Measurements from ENCODE around the gene SPRY4.
"Not testable (repeated sequence)": the region's sequence is repeated elsewhere in the genome, so short reads cannot be mapped to it uniquely, and the experiment has no call there.

SPRY4 gene

DNA sequence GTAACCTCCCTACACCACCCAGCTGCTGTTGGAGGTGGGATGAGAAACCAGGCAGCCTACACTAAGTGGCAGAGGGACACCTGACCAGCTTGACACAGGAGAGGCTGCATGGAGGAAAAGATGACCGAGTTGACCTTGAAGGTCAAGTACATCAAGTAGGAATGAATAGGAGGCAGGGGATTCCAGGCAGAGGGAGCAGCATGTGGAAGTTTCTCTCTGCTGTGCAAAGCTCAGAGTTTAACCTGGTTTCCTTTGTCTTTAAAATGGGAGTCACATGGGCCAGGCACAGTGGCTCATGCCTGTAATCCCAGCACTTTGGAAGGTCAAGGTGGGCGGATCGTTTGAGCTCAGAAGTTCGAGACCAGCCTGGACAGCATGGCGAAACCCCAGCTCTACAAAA is 32.6 kb downstream of the SPRY4 start:
- no peak for DNase-seq

DNA sequence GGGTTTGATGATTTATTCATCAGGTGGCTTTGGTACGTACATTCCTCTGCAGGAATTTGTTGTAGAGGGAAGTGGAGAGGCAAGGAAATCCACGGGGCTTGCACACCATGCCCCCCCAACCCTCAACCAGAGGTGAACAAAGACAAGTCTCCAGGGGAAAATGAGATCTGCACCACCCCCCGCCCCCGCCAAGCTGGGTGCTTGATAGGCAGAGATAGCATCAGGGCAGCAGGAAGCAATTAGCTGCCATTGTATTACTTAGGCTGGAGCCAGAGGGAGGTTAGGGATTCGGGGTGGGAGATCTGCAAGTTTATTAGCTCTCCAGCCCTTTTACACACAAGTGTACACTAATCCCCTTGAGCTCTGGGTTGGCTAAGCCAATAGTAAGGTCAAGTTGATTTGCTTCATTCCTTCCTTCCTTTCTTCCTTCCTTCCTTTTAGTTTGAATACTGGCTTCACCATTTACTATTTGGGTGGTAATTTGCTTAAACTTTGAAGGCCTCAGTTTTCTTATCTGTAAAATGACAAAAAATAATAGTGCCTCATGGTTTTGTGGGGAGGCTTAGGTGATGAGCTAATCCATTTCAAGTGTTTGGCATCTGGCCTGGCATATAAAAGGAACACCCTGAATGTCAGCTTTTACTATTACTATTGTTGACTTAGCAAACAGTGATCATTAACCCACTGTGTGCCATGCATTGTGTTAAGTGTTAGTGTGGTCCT is 34.1 kb downstream of the SPRY4 start:
- no peak for DNase-seq

DNA sequence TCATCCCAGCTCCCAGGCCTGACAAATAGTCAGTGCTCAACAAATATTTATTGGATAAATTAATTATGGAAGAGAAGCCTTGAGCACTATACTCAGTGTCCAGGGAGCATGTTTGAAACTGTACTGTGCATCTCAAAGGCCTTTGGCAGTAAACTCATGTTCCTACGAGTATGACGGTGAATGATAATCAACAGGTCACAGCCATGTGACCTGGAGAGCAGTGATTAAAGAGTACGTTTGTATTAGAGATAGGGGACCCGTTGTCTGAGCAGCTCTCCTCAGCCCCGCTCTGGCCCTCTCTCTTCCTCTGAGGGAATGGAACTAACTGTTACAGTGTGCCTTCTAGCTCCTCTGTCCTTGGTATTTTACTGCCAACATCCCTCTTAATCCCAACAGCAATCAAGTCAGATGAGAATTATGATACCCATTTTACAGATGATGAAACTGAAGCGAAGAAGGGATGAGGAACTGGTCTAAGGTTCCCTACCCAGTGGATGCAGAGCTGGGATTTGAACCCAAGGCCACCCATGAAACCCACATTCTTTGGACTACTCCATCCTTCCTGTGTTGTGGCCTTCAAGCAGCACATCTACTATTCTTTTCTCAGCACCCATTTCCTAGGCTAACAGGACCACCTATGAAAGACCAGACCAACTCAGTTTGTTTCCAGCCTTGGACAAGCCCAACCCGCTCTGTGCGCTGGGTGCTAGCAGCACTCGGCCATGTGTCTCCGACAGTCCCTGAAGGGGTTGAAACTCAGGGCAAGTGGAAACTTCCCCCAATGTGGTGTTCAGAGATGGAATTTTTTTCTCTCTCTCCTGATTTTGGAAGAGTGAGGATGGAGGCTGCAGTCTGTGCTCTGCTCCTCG is 34.9 kb downstream of the SPRY4 start:
- DNase-seq = no peak

DNA sequence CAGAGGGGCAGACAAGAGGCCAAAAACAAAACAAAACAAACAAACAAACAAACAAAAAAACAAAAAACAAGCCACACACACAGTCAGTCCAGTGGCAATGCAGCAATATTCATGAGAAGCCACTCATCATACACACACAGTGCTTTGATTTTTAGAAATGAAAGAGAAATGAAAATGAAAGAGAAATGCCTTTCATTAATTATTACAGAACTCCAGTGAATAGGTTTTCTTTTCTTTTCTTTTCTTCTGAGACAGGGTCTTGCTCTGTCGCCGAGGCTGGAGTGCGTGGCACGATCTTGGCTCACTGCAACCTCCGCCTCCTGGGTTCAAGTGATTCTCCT is 36.9 kb downstream of the SPRY4 start:
- no peak for DNase-seq

DNA sequence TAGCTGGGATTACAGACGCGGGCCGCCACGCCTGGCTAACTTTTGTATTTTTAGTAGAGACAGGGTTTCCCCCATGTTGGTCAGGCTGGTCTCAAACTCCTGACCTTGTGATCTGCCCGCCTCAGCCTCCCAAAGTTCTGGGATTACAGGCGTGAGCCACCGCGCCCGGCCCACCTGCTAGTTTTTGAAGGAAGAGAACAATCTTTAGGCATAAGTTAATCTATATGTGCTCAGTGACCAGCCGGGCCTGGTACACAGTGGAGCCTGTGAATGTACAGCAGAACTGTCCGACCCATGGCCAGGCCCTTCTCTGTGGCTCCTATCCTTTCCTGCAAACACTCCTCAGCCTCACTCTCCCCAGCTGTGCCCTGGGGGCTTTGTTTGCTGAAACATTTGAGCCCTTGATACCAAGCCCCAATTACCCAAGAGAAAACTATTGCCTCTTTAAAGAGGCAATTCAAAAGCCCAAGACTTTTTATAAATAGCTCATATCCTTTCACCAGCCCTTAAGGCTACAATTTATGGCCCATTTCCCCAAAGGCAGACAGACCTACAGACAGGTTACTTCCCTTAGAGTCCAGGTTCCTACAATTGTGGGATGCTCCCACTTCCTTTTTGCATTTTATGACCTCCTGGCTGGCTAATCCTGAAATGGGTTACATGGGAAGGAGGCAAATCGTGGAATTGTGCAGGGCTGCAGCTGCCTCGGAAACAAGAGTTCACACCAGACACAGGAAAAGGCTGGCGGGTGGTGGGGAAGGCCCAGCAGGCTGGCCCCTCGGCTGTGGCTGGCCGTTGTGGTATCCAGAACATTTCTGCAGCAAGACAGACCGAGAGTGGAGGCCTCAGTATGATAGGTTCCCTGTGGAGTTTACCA is 37.5 kb downstream of the SPRY4 start:
- DNase-seq = no peak

DNA sequence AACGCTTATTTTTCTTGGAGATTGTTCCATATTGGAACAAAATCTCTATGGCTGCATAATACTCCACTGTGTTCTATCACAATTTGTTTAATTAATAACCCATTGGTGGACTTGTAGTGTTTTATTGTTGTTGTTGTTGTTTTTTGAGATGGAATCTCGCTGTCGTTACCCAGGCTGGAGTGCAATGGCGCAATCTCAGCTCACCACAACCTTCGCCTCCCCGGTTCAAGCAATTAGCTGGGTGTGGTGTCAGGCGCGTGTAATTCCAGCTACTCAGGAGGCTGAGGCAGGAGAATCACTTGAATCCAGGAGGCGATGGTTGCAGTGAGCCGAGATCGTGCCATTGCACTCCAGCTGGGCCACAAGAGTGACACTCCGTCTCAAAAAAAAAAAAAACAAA is 38.7 kb downstream of the SPRY4 start:
- no peak for DNase-seq

DNA sequence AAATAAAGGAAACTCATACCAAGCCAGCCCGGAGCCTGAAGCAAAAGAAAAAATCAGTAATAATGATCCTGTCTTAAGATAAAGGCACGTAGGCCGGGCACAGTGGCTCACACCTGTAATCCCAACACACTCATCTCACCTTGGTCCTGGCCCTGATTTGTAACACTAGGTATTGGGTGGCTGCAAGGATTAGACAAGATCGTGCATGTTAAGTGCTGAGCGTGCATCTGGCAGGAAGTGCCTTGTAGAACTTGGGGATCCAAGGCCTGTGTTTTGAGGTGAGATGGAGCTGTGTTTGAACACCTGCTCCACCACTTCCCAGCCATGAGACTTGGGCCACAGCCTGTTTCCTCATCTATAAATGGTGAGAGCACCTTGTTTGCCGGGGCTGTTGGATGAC is 41.5 kb downstream of the SPRY4 start:
- no peak for DNase-seq

DNA sequence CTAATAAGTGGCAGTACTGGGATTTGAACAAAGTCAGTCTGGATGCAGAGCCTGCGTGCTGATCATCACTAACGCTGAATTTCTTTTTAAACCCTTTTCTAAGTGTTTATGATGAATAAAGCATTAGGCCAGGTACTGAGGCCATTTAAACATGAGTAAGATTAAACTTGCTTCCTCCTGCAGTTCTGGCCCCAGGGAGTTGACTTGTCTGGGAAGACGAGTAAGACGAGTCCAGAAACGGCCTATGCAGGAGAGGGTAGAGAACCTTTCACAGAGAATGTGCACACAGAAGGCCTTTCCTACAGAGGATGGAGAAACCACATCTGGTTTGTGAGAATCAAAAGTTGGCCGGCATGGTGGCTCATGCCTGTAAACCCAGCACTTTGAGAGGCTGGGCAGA is 42.9 kb downstream of the SPRY4 start:
- DNase-seq = no peak

DNA sequence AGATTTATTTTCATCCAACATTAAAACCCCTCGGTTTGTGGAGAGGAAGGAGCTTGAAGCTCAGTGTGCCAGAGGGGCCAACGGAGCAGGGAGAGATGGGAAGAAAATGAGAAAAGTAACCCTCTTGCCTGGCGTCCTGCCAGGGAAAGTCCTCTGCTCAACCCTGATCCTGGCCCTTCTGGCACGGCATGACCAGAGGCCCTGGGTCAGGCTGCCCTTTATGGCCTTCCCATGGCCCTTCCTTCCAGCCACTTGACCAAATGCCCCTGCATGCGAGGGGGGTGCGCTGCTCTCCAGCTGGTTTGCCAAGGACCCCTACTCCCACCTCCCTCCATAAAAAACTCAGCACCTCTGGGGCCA is 43.8 kb downstream of the SPRY4 start:
- DNase-seq = no peak

DNA sequence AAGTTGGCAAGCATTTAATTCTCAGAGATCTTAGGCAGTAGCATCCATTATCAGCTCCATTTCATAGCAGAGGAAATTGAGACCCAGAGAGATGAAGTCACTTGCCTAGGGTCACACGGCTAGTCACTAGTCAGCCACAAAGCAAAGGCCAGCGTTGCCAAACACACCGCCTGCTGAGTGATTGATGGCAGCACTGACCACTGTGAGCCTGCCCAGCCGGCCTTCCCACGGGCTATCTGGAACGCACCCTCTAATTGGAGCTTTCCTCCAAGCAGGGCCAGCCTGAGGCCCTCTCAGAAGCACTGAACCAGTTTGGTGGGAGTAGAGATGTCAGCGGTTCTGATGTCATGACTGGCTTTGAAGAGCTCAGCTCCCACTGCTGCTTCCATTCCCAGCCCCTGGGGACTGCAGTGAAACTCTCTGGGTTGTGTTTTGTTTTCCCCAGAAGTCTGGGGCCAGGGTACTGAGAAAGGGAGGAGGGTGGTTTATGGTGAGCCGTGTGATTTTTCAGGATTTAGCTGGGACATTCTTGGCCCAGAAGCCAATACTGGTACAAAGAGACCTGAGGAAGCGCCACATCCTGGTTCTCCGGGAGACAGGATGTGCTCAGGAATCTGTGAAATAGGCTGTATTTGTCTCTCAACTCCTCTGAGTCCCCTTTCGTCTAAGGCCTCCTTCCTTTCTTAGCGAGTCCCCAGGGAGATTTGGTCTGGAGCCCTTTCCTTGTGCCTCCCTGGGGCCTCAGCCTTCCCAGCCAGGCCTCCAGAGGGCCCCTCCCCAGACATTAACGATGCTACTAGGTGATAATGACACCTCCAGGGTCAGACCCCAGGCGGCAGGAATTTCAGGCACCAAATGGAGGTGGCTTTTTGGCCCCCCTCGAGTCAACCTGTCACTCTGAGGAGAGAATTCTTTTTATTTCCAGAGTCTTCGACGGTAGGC is 44.5 kb downstream of the SPRY4 start:
- no peak for DNase-seq

DNA sequence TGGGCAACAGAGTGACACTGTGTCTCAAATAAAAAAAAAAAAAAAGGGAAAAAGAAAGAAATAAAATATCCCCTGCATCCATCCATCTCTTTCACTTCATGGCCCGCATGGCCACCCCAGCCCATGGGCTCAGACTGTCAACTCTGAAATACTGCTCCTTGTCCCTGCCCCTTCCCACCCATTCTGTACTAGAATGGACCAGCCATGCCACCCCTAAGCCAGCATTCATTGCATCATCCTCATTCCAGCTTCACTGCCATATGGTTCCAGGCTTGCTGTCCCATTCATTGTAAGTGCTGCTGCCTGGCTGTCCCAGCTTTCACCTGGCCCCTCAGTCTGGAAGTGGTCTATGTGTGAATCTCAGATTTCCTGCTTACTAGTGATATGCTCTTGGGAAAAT is 46.2 kb downstream of the SPRY4 start:
- no peak for DNase-seq

DNA sequence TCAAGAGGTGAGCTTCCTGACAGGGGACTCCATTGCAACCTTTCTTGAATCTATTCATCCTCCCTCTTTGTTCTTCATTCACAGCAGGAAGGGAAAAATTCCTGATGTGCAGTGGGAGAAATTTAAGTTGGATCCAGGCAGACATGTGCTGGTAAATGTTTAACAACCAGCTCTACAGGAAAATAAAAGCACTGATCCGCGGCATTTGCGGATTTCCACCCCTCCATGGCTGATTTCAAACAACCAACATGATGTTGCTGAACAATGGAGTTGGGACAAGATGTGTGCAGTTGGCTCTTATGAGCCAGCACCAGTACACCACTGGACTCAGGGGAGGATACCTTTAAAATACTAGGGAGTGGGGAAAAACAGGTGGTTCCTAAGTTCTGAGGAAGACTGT is 47.0 kb downstream of the SPRY4 start:
- no peak for DNase-seq

DNA sequence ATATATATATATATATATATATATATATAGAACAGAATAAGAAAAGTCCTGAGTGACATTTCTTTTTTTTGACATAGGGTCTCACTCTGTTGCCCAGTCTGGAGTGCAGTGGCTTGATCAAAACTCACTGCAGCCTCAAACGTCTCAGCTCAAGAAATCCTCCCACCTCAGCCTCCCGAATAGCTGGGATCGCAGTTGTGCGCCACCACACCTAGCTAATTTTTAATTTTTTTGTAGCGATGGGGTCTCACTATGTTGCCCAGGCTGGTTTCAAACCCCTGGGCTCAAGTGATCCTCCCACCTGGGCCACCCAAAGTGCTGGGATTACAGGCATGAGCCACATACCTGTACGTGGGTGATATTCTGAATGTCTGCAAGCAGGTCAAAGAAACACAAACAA is 48.3 kb downstream of the SPRY4 start:
- DNase-seq = no peak

DNA sequence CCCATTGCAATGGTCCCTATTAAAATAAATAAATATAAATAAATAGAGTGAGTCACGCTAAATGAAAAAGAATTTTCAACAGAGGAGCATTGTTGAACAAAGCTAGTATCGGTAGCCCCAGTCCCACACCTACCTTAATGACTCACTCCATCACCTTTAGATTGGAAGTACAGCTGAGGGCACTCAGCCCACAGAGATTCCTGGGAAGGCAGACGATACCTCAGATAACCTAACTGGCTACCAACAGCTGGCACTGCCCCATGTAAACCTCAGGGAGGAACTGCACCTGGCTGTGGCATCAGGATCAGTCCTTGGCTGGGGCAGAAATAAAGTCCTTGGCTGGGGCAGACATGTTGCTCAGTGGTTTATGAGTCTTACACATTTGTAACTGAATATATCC is 49.3 kb downstream of the SPRY4 start:
- DNase-seq = no peak

DNA sequence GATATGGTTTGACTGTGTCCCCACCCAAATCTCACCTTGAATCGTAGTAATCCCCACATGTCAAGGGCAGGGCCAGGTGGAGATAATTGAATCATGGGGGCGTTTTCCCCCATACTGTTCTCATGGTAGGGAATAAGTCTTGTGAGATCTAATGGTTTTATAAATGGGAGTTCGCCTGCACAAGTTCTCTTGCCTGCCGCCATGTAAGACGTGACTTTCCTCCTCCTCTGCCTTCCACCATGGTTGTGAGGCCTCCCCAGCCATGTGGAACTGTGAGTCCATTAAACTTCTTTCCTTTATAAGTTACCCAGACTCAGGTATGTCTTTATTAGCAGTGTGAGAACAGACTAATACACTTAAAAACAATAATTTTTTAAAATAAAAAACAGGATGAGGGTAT is 52.2 kb downstream of the SPRY4 start:
- not testable (repeated sequence) for DNase-seq

DNA sequence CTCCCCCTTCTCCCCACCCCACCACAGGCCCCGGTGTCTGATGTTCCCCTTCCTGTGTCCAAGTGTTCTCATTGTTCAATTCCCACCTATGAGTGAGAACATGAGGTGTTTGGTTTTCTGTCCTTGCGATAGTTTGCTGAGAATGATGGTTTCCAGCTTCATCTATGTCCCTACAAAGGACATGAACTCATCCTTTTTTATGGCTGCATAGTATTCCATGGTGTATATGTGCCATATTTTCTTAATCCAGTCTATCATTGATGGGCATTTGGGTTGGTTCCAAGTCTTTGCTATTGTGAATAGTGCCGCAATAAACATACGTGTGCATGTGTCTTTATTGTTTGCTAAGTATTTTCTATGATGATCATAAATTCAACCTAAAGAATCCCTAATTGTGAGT is 60.7 kb downstream of the SPRY4 start:
- DNase-seq = not testable (repeated sequence)

DNA sequence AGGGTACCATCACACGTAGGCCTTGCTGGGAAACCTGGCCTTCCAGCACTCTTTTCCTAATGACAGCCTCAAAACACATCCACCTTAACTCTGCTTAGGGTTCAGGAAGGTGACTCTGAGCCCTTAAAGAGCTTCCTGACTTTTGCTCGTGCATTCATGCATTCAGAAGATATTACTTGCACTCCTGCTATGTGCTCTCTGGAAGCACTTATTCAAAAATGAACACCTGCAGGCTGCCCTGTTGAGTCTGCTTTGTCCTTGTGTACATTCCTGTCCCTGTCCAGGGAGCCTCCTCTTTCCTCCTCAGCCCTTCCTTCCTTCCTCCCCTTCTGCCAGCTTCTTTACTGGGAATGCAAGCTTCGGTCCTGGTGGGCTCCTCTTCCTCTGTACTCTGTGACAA is 61.5 kb downstream of the SPRY4 start:
- no peak for DNase-seq

DNA sequence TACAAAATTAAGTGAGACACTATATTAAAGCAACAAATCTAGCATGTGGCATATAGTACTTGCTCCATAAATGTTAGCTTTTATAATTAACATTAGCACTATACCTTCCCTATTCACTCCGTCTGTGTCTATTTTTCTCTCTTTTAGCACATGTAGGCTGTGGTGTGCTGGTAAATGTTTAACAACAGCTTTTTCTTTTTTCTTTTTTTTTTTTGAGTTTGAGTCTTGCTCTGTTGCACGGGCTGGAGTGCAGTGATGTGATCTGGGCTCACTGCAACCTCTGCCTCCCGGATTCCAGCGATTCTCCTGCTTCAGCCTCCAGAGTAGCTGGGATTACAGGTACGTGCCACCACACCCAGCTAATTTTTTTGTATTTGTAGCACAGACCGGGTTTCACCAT is 62.1 kb downstream of the SPRY4 start:
- DNase-seq = no peak
